Transverse colon (tissue), 4 donors: ENCODE measurements around the gene SNAI3.

ENCODE experiments used
- CTCF ChIP-seq, 5 experiments: fragments of 200-600 bp in 3 of 5; fragments of 450-650 bp in 2 of 5; sonication (generic) in 3 of 5; IDR thresholded peaks; 1 replicate in 2 of 5; 2 replicates in 3 of 5; pipeline ENCODE4 v1.5.1; 2016 to 2017; ENCODE audit warnings: antibody characterized with exemption in 5 of 5, inconsistent platforms in 3 of 5, mild to moderate bottlenecking in 2 of 5, moderate library complexity in 1 of 5
- EP300 ChIP-seq: sonication (generic); formaldehyde crosslinking; IDR thresholded peaks from one replicate; pipeline ENCODE4 v1.6.1; 2017; ENCODE audit warnings: antibody characterized with exemption, low read depth
- POLR2A ChIP-seq: fragments of 450-650 bp; IDR thresholded peaks from one replicate; pipeline ENCODE4 v1.6.1; 2016; ENCODE audit warnings: antibody characterized with exemption, mild to moderate bottlenecking, moderate library complexity
- POLR2AphosphoS5 ChIP-seq, 3 donors: sonication (generic); formaldehyde crosslinking; IDR thresholded peaks; one replicate each; pipeline ENCODE4 v1.6.1; 2016; ENCODE audit warnings: antibody characterized with exemption in 3 of 3

GRCh38 chr16:88687254-88687576 lies 908 bp upstream of the SNAI3 start:
- TF ChIP-seq POLR2A, result no peak
- no peak for TF ChIP-seq CTCF (IDR thresholded peaks at IDR 0.05)
- no peak for TF ChIP-seq EP300
- no peak for TF ChIP-seq POLR2AphosphoS5 (IDR thresholded peaks at IDR 0.05)
